A549 (cell line): ENCODE data around the gene MEI1. TPM values are rescaled to one million over a fixed set of nuclear protein-coding genes. Genes with fewer than 3 reads are reported as not detected.

Experiments
- ATAC-seq, 2 experiments: fragments of 200-7000 bp in 1 of 2; fragments of >200 bp in 1 of 2; cut with Nextera tagmentation in 1 of 2; cut with Tn5 transposase in 1 of 2; 3 replicates each; pipeline versions ENCODE4 v1.8.0 to v1.9.1; 2018 to 2020; ENCODE audit warnings: mild to moderate bottlenecking in 1 of 2, moderate library complexity in 1 of 2
- CTCF ChIA-PET: fragments of 300-600 bp; sonication (Branson Sonifier 250); formaldehyde crosslinking; extraction: SDS; loops from one replicate; lab custom pipeline; 2021; ENCODE audit warnings: antibody characterized with exemption, inconsistent platforms; lab: Yijun Ruan, JAX
- POLR2A ChIA-PET: fragments of 350-600 bp; formaldehyde crosslinking; extraction: SDS; loops from one replicate; lab custom pipeline; 2021; ENCODE audit warnings: antibody characterized with exemption, inconsistent platforms; lab: Yijun Ruan, JAX
- DNase-seq, 2 experiments: peaks; one replicate each; pipeline versions ENCODE4 v3.0.0 to v3.0.0-alpha.2; 2011 to 2016; ENCODE audit warnings: low read depth in 1 of 2, low spot score in 1 of 2
- FAIRE-seq: peaks from 2 replicates; lab custom pipeline; 2011; peaks lifted over from hg19 to GRCh38; lab: Jason Lieb, UNC
- H3K27ac ChIP-seq, 2 experiments: fragments of >200 bp; sonication (Bioruptor Twin); formaldehyde crosslinking; 3 replicates each; pipeline ENCODE4 v1.5.1; 2016 to 2017
- H3K4me1 ChIP-seq: fragments of >200 bp; sonication (Bioruptor Twin); formaldehyde crosslinking; 3 replicates; pipeline ENCODE4 v1.6.1; 2016
- H3K4me2 ChIP-seq: fragments of >200 bp; sonication (Bioruptor Twin); formaldehyde crosslinking; 3 replicates; pipeline ENCODE4 v1.6.1; 2016
- H3K4me3 ChIP-seq: fragments of >200 bp; sonication (Bioruptor Twin); formaldehyde crosslinking; 3 replicates; pipeline ENCODE4 v1.5.1; 2016
- H3K9me3 ChIP-seq: fragments of >200 bp; sonication (Bioruptor Twin); formaldehyde crosslinking; 3 replicates; pipeline ENCODE4 v1.6.1; 2016
- ATOH8 ChIP-seq: fragments of 250-450 bp; sonication (Bioruptor Pico); IDR thresholded peaks from 2 replicates; pipeline ENCODE4 v1.5.0; 2020; ENCODE audit warnings: low read depth, mild to moderate bottlenecking, moderate library complexity
- BHLHE40 ChIP-seq: IDR thresholded peaks from 2 replicates; pipeline ENCODE4 v1.6.1; 2012; ENCODE audit warnings: low read depth, low read length, inconsistent platforms
- CBX8 ChIP-seq: fragments of 200-600 bp; sonication (generic); IDR thresholded peaks from 2 replicates; pipeline ENCODE4 v1.6.1; 2016
- CHD2 ChIP-seq: fragments of 150-350 bp; IDR thresholded peaks from 2 replicates; pipeline ENCODE4 v1.6.1; 2014; ENCODE audit warnings: low read length; ENCODE audit not compliant: partially characterized antibody
- CHD4 ChIP-seq: fragments of 200-600 bp; sonication (generic); IDR thresholded peaks from 2 replicates; pipeline ENCODE4 v1.6.1; 2016; ENCODE audit warnings: antibody characterized with exemption, mild to moderate bottlenecking, borderline replicate concordance
- E2F6 ChIP-seq: IDR thresholded peaks from 2 replicates; pipeline ENCODE4 v1.6.1; 2012; ENCODE audit warnings: low read depth, borderline replicate concordance
- EP300 ChIP-seq, 2 experiments: fragments of >200 bp; sonication (Bioruptor Twin); formaldehyde crosslinking; IDR thresholded peaks; 2 replicates in 1 of 2; 3 replicates in 1 of 2; pipeline ENCODE4 v1.6.1; 2016 to 2017
- HDAC2 ChIP-seq: fragments of 200-600 bp; sonication (generic); IDR thresholded peaks from 2 replicates; pipeline ENCODE4 v1.6.1; 2016
- HEYL ChIP-seq: fragments of 250-450 bp; sonication (Bioruptor Pico); IDR thresholded peaks from 2 replicates; pipeline ENCODE4 v1.8.0; 2021; ENCODE audit warnings: mild to moderate bottlenecking, moderate library complexity
- HOXB5 ChIP-seq: fragments of 250-450 bp; sonication (Bioruptor Pico); IDR thresholded peaks from 2 replicates; pipeline ENCODE4 v1.5.0; 2020; ENCODE audit warnings: mild to moderate bottlenecking, moderate library complexity
- JUN ChIP-seq, 2 experiments: fragments of >200 bp; sonication (Bioruptor Twin); formaldehyde crosslinking; IDR thresholded peaks; 2 replicates in 1 of 2; 3 replicates in 1 of 2; pipeline ENCODE4 v1.6.1; 2016 to 2017
- KDM5A ChIP-seq: fragments of 200-600 bp; sonication (generic); IDR thresholded peaks from 2 replicates; pipeline ENCODE4 v1.6.1; 2016; ENCODE audit warnings: antibody characterized with exemption, mild to moderate bottlenecking
- MAFK ChIP-seq: fragments of 450-650 bp; IDR thresholded peaks from 2 replicates; pipeline ENCODE4 v1.6.1; 2014; ENCODE audit not compliant: partially characterized antibody
- MAX ChIP-seq: IDR thresholded peaks from 2 replicates; pipeline ENCODE4 v1.6.1; 2012
- MAZ ChIP-seq: fragments of 150-350 bp; IDR thresholded peaks from 2 replicates; pipeline ENCODE4 v1.6.1; 2014; ENCODE audit warnings: antibody characterized with exemption, low read depth, low read length, borderline replicate concordance
- NPAS2 ChIP-seq: fragments of 250-450 bp; sonication (Bioruptor Pico); IDR thresholded peaks from 2 replicates; pipeline ENCODE4 v1.8.0; 2022; ENCODE audit warnings: mild to moderate bottlenecking, moderate library complexity, borderline replicate concordance
- PBX3 ChIP-seq: IDR thresholded peaks from 2 replicates; pipeline ENCODE4 v1.6.1; 2012
- PHF8 ChIP-seq: fragments of 200-600 bp; sonication (generic); IDR thresholded peaks from 2 replicates; pipeline ENCODE4 v1.6.1; 2016; ENCODE audit warnings: low read depth, mild to moderate bottlenecking, antibody characterized with exemption, moderate library complexity, borderline replicate concordance
- POLR2AphosphoS2 ChIP-seq: conservative IDR thresholded peaks from 2 replicates; pipeline ENCODE4 v1.6.1; 2012; ENCODE audit warnings: low read length, improper control_type of control experiment, inconsistent platforms
- RAD21 ChIP-seq, 2 experiments: fragments of >200 bp in 1 of 2; sonication (Bioruptor Twin) in 1 of 2; formaldehyde crosslinking in 1 of 2; IDR thresholded peaks in 1 of 2; conservative IDR thresholded peaks in 1 of 2; 2 replicates in 1 of 2; 3 replicates in 1 of 2; pipeline ENCODE4 v1.6.1; 2012 to 2018; ENCODE audit warnings: inconsistent platforms in 1 of 2
- RNF2 ChIP-seq: fragments of 200-600 bp; sonication (generic); IDR thresholded peaks from 2 replicates; pipeline ENCODE4 v1.6.1; 2016; ENCODE audit warnings: low read depth, mild to moderate bottlenecking, antibody characterized with exemption, moderate library complexity, borderline replicate concordance
- TFCP2L1 ChIP-seq: fragments of 250-450 bp; sonication (Bioruptor Pico); IDR thresholded peaks from 2 replicates; pipeline ENCODE4 v1.5.0; 2021; ENCODE audit warnings: mild to moderate bottlenecking
- USF2 ChIP-seq: fragments of 450-650 bp; IDR thresholded peaks from 2 replicates; pipeline ENCODE4 v1.6.1; 2014; ENCODE audit warnings: antibody characterized with exemption
- ZFP36 ChIP-seq: fragments of 450-650 bp; IDR thresholded peaks from 2 replicates; pipeline ENCODE4 v1.6.1; 2014; ENCODE audit warnings: borderline replicate concordance; ENCODE audit not compliant: partially characterized antibody
- ZNF302 ChIP-seq: fragments of 250-450 bp; sonication (Bioruptor Pico); IDR thresholded peaks from 2 replicates; pipeline ENCODE4 v1.9.0; 2021; ENCODE audit warnings: inconsistent platforms, mild to moderate bottlenecking, moderate library complexity
- WGBS: methylation state at CpG from one replicate; pipeline ENCODE4 v1.1.6; 2017; ENCODE audit errors: missing lambda C conversion rate; 5-methylcytosine and 5-hydroxymethylcytosine counted together
- polyA plus RNA-seq, 4 experiments: library from polyadenylated mRNA; depleted of rRNA in 3 of 4; stranded (reverse); fragments of >200 nt; fragmentation: RNase III in 1 of 4; extraction: RNeasy Plus Mini Kit Qiagen cat#74134 plus additional on column Dnase treatment in 1 of 4; gene quantifications; 2 replicates in 3 of 4; 3 replicates in 1 of 4; pipeline ENCODE4 v1.2.3, GENCODE V29; 2011 to 2017

MEI1 gene
- polyA plus RNA-seq, 2 of the 4 experiments (the other 2 are of a cell fraction) = 0.12 TPM; not detected in 1

GRCh38 chr22:41757502-41757901 lies 58.2 kb downstream of the MEI1 start:
- H3K4me1 ChIP-seq = no peaks in the 10 kb centered on the region
- TF ChIP-seq KDM5A = no peak
- TF ChIP-seq MAX = no peak
- TF ChIP-seq RAD21 (conservative IDR thresholded peaks at IDR 0.05 in 1 of 2, IDR thresholded peaks at IDR 0.05 in 1 of 2) = no peak
- no peak for TF ChIP-seq CHD4
- no peak for TF ChIP-seq JUN (IDR thresholded peaks at IDR 0.05)
- TF ChIP-seq E2F6 = no peak
- no peak for TF ChIP-seq CHD2
- no peak for TF ChIP-seq NPAS2 (CRISPR knock-in tag)
- no peak for TF ChIP-seq HOXB5 (CRISPR knock-in tag)
- TF ChIP-seq PHF8 = no peak
- TF ChIP-seq MAFK = no peak
- TF ChIP-seq ZNF302 = no peak
- no peak for TF ChIP-seq ATOH8 (CRISPR knock-in tag)
- TF ChIP-seq, all 56 proteins: peak for 0
- FAIRE-seq (no peak), ATAC-seq (no peak), DNase-seq (no peak)
- ChIA-PET CTCF (interaction anchor here (1.7 kb wide), 1 partner anchor 11 kb away, joined by 5 read pairs; no protein-coding TSS in a partner anchor), POLR2A (no interaction called here)
- no peaks in the 10 kb centered on the region for H3K9me3 ChIP-seq
- no peak overlapping the region for H3K4me3 ChIP-seq
- 90% methylated on average over 3 of the region's 5 CpGs for WGBS
- no peak overlapping the region for H3K4me2 ChIP-seq
- no peak overlapping the region for H3K27ac ChIP-seq

GRCh38 chr22:41758231-41758630 lies 58.9 kb downstream of the MEI1 start:
- CTCF ChIA-PET = interaction anchor here (1.7 kb wide), 1 partner anchor 12 kb away, joined by 5 read pairs; no protein-coding TSS in a partner anchor
- FAIRE-seq = no peak
- TF ChIP-seq HEYL (CRISPR knock-in tag) = no peak
- TF ChIP-seq BHLHE40 = no peak
- TF ChIP-seq POLR2AphosphoS2 = no peak
- TF ChIP-seq RNF2 = no peak
- TF ChIP-seq HOXB5 (CRISPR knock-in tag) = no peak
- TF ChIP-seq TFCP2L1 = no peak
- TF ChIP-seq PBX3 = no peak
- TF ChIP-seq HDAC2 = no peak
- no peak for TF ChIP-seq CHD4
- no peak for TF ChIP-seq MAFK
- TF ChIP-seq E2F6 = no peak
- no peak for TF ChIP-seq USF2
- TF ChIP-seq EP300 (IDR thresholded peaks at IDR 0.05) = no peak
- TF ChIP-seq MAZ = no peak
- no peak for TF ChIP-seq ZFP36
- no peak for TF ChIP-seq CBX8
- TF ChIP-seq, all 56 proteins: peak for 0
- H3K27ac ChIP-seq = no peak overlapping the region
- no peaks in the 10 kb centered on the region for H3K4me1 ChIP-seq
- DNase-seq (no peak), ATAC-seq (no peak)
- no peak overlapping the region for H3K4me2 ChIP-seq
- H3K4me3 ChIP-seq = no peak overlapping the region
- H3K9me3 ChIP-seq = no peaks in the 10 kb centered on the region
- POLR2A ChIA-PET = no interaction called here
- 88% methylated on average over 2 of the region's 2 CpGs for WGBS
